GM12865 (cell line): ENCODE data around the gene EXD2.

Experiments used
- DNase-seq: peaks from one replicate; pipeline ENCODE4 v3.0.0; 2010; ENCODE audit warnings: low read depth
- H3K4me3 ChIP-seq: 2 replicates; pipeline ENCODE4 v1.5.1; 2011; ENCODE audit warnings: mild to moderate bottlenecking, low read depth, low read length, control low read depth
- TF ChIP-seq, protein P1 (sequence below): IDR thresholded peaks from 2 replicates; pipeline ENCODE4 v1.5.1; 2011; ENCODE audit warnings: low read length, control low read depth, low read depth, inconsistent platforms; ENCODE audit not compliant: insufficient read depth; ENCODE audit errors: missing control alignments

Gene EXD2

DNA sequence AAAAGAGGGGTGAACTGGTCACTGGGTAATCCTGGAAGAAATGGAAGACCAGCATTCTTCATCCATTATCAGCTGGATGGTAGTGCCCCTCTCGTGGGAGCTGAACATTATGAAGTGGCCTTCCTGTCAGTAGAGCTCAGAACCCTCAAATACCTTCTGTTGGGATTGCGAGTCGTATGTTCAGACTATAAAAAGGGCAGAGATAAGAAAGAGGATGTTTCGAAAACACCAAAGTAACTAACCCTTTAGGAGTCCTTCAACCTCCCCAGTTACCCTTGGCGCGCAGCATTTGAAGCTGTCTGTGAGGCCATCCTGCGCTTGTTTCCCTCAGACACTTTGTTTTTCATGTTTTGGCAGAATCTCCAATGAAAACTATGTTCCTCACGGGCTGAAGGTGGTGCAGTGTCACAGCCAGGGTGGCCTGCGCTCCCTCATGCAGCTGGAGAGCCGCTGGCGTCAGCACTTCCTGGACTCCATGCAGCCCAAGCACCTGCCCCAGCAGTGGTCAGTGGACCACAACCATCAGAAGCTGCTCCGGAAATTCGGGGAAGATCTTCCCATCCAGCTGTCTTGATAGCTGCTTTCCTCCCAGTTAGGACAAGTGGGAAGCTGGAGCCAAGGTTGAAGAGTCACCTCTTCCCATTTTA is 49.4 kb downstream of the EXD2 start:
- no peak for DNase-seq
- no peak overlapping the region for H3K4me3 ChIP-seq
- TF ChIP-seq, protein P1, sequence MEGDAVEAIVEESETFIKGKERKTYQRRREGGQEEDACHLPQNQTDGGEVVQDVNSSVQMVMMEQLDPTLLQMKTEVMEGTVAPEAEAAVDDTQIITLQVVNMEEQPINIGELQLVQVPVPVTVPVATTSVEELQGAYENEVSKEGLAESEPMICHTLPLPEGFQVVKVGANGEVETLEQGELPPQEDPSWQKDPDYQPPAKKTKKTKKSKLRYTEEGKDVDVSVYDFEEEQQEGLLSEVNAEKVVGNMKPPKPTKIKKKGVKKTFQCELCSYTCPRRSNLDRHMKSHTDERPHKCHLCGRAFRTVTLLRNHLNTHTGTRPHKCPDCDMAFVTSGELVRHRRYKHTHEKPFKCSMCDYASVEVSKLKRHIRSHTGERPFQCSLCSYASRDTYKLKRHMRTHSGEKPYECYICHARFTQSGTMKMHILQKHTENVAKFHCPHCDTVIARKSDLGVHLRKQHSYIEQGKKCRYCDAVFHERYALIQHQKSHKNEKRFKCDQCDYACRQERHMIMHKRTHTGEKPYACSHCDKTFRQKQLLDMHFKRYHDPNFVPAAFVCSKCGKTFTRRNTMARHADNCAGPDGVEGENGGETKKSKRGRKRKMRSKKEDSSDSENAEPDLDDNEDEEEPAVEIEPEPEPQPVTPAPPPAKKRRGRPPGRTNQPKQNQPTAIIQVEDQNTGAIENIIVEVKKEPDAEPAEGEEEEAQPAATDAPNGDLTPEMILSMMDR: no peak

DNA sequence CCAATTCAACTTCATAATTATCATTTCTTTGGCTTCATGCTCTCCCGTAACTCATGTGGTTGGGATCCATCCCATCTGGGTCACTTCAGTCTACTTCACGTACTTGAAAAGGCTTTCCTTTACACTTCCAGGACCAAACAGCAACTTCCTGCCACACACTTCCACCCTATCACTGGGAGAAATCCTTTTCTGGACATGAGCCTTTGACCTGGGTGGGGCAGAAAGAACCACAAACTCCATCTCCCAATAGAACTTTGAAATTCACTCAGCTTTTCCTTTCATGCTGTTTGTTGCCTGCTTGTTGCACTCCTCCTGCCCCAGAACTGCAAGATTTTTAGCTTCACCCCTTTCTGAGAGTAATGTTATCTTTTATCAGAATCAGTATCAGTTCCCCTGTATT is 50.3 kb downstream of the EXD2 start:
- TF ChIP-seq, protein P1: no peak
- no peak for DNase-seq
- no peak overlapping the region for H3K4me3 ChIP-seq

DNA sequence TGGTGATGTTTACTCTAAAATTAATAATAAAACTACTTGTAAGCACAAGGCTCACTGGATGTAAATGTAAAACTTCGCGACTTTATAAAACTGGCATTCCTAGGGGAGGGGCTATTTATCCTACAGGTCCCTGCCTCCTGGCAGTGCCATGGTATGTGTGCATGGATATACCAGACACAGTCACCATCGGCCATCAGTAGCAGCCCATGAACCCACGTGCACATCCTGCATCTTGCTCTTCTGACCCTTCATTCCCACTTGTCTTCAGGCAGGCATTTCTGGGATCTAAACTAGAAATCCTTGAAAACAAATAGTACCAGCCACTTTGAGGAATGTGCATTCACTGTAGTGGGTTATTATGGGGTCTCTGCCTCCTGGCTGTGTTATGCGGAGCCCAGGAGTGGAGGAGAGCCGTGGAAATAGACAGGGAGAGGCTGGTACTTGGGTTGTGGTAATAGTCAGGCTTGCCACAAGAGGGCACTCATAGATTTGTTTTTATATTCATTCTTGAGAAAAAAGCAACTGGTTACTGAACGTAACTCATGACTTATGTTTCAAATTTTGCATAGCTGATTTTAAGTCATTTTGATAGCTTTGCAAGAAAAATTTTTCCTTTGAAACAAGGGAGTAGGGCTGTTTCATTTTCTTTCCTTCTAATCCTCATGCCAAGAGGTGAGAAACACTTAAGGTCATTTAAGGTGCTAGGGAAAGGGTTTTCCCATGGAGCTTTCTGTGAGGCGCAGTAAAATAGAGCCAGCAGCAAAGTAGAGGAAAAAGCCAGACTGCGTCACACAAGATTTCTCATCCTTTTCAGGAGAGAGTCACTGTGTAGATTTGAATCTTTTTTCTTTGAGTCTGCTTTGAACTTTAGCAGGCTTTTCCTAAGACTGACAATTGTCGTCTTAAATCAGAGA is 51.3 kb downstream of the EXD2 start:
- TF ChIP-seq, protein P1: peak; percentile 60
- DNase-seq: peak; percentile 71
- no peak overlapping the region for H3K4me3 ChIP-seq

DNA sequence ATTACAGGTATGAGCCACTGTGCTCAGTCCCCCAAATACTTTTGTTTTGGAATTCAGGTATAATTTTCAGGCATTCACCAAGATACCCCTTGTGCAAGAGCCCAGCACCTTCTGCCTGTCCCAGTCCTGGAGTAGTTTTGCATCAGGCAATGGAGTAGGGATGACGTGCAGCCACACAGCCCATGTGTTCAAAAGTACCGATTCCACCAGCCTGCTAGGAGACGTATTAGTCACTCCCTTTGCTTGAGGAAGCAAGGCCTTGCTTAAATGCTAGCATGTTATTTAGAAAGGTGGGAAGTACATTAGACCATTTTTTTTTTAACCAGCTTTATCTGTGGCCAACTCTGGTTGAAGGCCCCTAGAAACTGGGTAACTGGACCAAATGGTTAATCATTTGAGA is 53.6 kb downstream of the EXD2 start:
- H3K4me3 ChIP-seq: no peak overlapping the region
- TF ChIP-seq, protein P1: no peak
- no peak for DNase-seq

DNA sequence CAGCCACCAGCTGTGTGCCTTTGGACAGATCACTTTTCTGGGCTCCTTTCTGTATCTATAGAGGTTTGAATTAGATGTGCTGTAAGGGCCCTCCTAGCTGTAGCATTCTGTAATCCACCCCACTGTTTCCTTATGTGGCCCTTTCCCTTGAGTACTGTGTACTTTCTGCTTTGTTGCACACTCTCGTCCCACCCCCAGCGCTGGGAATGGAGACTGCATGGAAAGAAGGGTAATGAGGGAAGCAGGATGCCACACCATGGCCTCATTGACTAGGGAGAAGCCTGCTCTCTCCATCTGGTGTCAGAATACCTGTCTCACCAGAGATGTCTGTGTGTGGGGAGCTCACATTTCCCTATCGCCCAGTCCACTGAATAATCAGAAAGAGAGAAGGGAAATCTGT is 55.0 kb downstream of the EXD2 start:
- no peak for DNase-seq
- TF ChIP-seq, protein P1: no peak
- no peak overlapping the region for H3K4me3 ChIP-seq

DNA sequence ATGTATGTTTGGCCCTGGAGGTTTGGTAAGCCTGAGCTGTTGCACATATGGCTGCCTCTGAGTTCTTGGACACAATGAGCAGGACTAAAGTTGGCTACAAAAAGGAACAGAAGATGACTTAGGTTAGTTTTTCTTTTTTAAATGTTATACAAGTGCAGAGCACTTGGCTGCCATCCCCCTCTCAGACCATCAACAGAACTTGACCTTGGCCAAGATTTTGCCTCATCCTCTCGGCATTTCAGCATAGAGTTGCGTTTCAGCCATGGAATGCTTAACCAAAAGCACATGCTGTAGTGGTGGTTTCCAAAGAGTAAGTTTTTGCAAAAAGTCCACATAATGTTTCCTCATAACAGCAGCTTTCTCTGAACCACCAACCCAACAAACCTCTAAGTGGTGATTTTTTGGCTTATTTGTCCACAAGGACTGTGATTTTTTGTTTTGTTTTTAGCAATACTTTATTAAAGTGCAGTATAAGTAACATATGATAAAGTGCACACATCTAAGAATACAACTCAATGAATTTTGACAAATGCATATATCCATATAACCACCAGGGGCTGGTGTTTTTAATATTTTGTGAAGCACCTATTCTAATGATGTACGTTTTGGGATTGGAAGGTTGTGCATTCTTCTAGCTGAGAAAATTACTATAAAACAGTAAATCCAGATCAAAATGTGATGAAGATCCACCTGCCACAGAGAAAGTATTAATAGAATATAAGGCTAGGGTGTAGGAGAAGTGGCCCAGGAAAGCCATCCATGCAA is 56.6 kb downstream of the EXD2 start:
- DNase-seq: no peak

More for the DNA sequence above, 56.6 kb downstream of the EXD2 start:
- TF ChIP-seq, protein P1: no peak
- no peak overlapping the region for H3K4me3 ChIP-seq
